Choroid plexus epithelial cell (primary cell): ENCODE results near the gene PAFAH1B1.
"Not testable (repeated sequence)": the region's sequence is repeated elsewhere in the genome, so short reads cannot be mapped to it uniquely, and the experiment has no call there.

Source experiments
- DNase-seq: peaks from one replicate; pipeline ENCODE4 v3.0.0-alpha.2; 2010; ENCODE audit warnings: low read depth
- H3K4me3 ChIP-seq: 2 replicates; pipeline ENCODE4 v1.5.1; 2011; ENCODE audit warnings: low read depth, mild to moderate bottlenecking, control low read depth, low read length, moderate library complexity
- CTCF ChIP-seq: conservative IDR thresholded peaks from 2 replicates; pipeline ENCODE4 v1.5.1; 2011; ENCODE audit warnings: low read depth, mild to moderate bottlenecking, control low read depth, inconsistent platforms, low read length, moderate library complexity

PAFAH1B1 gene

DNA sequence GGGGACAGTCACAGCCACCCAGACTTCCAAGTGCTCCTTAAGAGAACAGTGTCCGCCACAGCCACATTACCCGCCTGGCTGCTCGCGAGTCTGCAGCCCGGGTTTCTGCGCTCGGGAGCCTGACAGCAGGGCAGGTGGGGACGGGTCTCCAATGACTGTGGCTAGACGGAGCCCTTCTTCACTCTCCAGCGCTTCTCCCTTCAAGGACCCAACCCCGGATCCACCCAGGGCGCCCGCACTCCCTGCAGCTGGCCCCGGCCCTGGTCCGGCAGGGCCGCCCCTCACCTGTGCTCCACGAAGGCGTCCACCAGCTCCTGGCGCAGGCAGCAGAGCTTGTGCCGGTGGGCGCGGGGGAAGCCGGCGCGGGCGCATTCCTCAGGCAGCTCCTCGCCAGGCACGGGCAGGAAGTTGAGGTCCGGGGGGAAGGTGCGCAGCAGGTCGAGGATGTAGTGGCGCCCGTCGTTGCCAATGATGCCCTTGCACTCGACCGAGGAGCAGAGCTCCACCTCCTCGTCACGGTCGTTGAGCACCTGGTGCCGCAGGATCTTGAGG, 104.2 kb downstream of the PAFAH1B1 start:
- no peak for DNase-seq
- no peak overlapping the region for H3K4me3 ChIP-seq
- TF ChIP-seq CTCF = no peak

DNA sequence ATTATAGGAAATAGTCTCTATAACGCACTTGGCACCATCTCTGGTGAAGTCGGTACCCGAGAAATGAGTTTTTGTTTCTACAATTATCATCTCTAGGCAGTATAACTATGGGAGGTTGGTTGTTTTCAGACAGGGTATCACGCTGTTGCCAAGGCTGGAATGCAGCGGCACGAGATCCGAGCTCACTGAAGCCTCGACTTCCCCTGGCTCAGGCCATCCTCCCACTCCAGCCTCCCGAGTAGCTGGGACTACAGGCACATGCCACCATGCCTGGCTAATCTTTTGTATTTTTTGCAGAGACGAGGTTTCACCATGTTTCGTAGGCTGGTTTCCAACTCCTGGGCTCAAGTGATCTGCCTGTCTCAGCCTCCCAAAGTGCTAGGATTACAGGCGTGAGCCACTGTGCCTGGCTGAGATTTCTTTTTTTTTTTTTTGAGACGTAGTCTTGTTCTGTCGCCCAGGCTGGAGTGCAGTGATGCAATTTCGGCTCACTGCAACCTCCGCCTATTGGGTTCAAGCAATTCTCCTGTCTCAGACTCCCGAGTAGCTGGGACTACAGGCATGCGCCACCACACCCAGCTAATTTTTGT, 105.9 kb downstream of the PAFAH1B1 start:
- not testable (repeated sequence) for DNase-seq, H3K4me3 ChIP-seq

- no peak for TF ChIP-seq CTCF
- no peak for DNase-seq
Measured at GRCh38 chr17:2700030-2700490, 106.6 kb downstream of the PAFAH1B1 start.

DNA sequence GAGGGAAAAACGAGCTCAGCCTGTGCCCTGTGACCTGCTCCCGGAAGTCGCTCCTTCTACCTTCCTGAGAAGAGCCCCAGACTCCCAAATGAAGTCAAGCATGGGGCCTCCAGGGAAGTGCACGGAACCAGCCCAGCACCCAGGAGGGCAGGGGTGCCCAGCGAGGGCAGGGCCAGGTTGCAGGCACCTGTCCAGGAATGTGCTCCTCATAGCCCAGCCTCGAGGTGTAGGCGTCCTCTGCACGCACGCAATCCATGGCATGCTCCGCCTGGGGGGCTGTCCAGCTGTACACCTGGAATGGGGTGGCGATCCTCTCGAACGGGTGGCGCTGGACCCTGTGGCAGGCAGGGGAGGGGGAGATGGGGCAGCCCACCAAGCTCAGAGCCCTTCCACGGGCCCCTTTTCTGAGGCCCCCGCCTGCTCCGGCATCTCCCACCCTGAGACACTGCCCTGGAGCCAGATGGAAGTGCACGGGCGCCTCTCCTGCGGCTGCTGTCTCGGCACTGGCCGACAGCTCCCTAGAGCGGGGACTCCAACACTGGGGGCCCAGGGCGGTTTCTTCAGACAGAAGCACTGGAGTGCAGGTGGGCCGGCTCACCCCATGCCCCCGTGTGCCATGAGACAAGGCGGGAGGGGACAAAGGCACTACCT, 107.2 kb downstream of the PAFAH1B1 start:
- no peak for DNase-seq
- no peak for TF ChIP-seq CTCF
- H3K4me3 ChIP-seq = no peak overlapping the region

More at GRCh38 chr17:2700030-2700490, 106.6 kb downstream of the PAFAH1B1 start:
- H3K4me3 ChIP-seq = no peak overlapping the region

GRCh38 chr17:2701161-2701995, 107.9 kb downstream of the PAFAH1B1 start:
- H3K4me3 ChIP-seq = no peak overlapping the region
- DNase-seq = no peak
- no peak for TF ChIP-seq CTCF

DNA sequence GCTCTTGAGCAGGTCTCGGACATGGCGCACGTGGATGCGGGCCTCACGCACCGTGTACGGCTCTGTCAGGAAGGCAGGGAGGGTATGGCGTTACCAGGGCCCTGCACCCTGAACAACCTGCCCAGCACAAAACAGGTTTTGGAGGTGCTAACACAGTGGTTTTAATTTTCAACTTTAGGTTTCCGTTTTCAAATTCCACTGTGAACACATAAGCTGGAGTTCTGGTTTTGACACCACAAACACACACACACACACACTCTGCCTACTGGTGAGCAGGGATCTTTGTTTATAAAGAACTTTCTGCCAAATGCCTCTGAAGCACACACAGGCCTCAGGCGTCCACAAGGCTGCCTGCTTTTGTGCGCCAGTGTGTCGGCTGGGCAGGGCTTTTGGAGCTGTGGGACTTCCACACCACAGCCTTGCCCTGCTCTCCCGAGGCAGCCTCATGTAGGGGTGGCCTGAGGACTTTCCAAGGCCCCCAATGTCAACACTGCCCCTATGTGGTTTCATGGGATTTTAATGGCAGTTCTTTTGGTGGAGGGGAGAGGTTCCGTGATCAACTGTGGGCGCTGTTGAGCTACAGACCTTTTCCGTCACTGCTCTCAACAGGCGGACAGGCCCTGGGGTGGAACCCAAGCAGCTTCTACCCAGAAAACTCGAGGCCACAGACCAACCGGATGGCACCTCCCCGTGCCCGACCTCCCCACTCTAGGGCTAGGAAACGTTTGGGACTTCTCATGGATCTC, 108.7 kb downstream of the PAFAH1B1 start:
- no peak overlapping the region for H3K4me3 ChIP-seq
- TF ChIP-seq CTCF = no peak
- DNase-seq = no peak
